GM23338 (cell line): ENCODE data around the gene ABR. TPM values are rescaled to one million over a fixed set of nuclear protein-coding genes. Genes with fewer than 3 reads are reported as not detected.

Source experiments
- ATAC-seq: fragments of 200-7000 bp; cut with Tn5 transposase; 3 replicates; pipeline ENCODE4 v1.9.1; 2020
- DNase-seq: peaks from one replicate; pipeline ENCODE4 v3.0.0-alpha.2; 2015; ENCODE audit warnings: low spot score
- H2AFZ ChIP-seq: fragments of 200-600 bp; sonication (generic); 2 replicates; pipeline ENCODE4 v1.8.0; 2016; ENCODE audit warnings: antibody characterized with exemption, mild to moderate bottlenecking, moderate library complexity
- H3F3A ChIP-seq: fragments of 200-600 bp; sonication (generic); replicated peaks from 2 replicates; pipeline ENCODE4 v1.8.0; 2017; ENCODE audit warnings: antibody characterized with exemption, mixed run types, low read depth
- H3K27ac ChIP-seq: fragments of 200-600 bp; sonication (generic); 2 replicates; pipeline ENCODE4 v1.6.1; 2016; ENCODE audit warnings: low read depth
- H3K27me3 ChIP-seq: fragments of 200-600 bp; sonication (generic); 2 replicates; pipeline ENCODE4 v1.8.0; 2016; ENCODE audit warnings: mild to moderate bottlenecking, mixed run types, moderate library complexity; ENCODE audit not compliant: insufficient read depth
- H3K36me3 ChIP-seq: fragments of 200-600 bp; sonication (generic); 2 replicates; pipeline ENCODE4 v1.8.0; 2016; ENCODE audit warnings: mild to moderate bottlenecking; ENCODE audit not compliant: insufficient read depth
- H3K4me1 ChIP-seq: fragments of 200-600 bp; sonication (generic); 2 replicates; pipeline ENCODE4 v1.8.0; 2016; ENCODE audit warnings: mild to moderate bottlenecking, moderate library complexity; ENCODE audit not compliant: insufficient read depth
- H3K4me2 ChIP-seq: fragments of 200-600 bp; sonication (generic); 2 replicates; pipeline ENCODE4 v1.7.1; 2017; ENCODE audit warnings: mixed run types
- H3K4me3 ChIP-seq: fragments of 200-600 bp; sonication (generic); 2 replicates; pipeline ENCODE4 v1.6.1; 2016; ENCODE audit warnings: mixed run types
- H3K79me2 ChIP-seq: fragments of 200-600 bp; sonication (generic); replicated peaks from 2 replicates; pipeline ENCODE4 v1.8.0; 2017; ENCODE audit warnings: mild to moderate bottlenecking; ENCODE audit not compliant: insufficient read depth
- H3K9me2 ChIP-seq: fragments of 200-600 bp; sonication (generic); 2 replicates; pipeline ENCODE4 v1.8.0; 2017; ENCODE audit not compliant: insufficient read depth
- H4K20me1 ChIP-seq: fragments of 200-600 bp; sonication (generic); replicated peaks from 2 replicates; pipeline ENCODE4 v1.8.0; 2017; ENCODE audit warnings: mild to moderate bottlenecking; ENCODE audit not compliant: insufficient read depth
- H3K27ac Mint-ChIP-seq: 2 replicates; pipeline ENCODE4 v1.8.0; 2020; ENCODE audit warnings: inconsistent platforms, mild to moderate bottlenecking, moderate library complexity, mixed read lengths
- H3K27me3 Mint-ChIP-seq: 3 replicates; pipeline ENCODE4 v1.8.0; 2022; ENCODE audit warnings: low read depth, mild to moderate bottlenecking, moderate library complexity, mixed read lengths, inconsistent platforms; ENCODE audit not compliant: insufficient read depth, poor library complexity
- H3K36me3 Mint-ChIP-seq: 3 replicates; pipeline ENCODE4 v1.8.0; 2021; ENCODE audit warnings: low read depth, mild to moderate bottlenecking, inconsistent platforms, moderate library complexity, mixed read lengths
- H3K4me1 Mint-ChIP-seq: 3 replicates; pipeline ENCODE4 v1.8.0; 2020; ENCODE audit warnings: mild to moderate bottlenecking, inconsistent platforms, mixed read lengths
- H3K4me3 Mint-ChIP-seq: 3 replicates; pipeline ENCODE4 v1.8.0; 2021; ENCODE audit warnings: moderate library complexity, mild to moderate bottlenecking, inconsistent platforms, mixed read lengths
- H3K9me3 Mint-ChIP-seq: 3 replicates; pipeline ENCODE4 v1.8.0; 2020; ENCODE audit warnings: moderate library complexity, mild to moderate bottlenecking, inconsistent platforms, mixed read lengths
- CTCF ChIP-seq, 2 experiments: fragments of 200-600 bp in 1 of 2; sonication (generic) in 1 of 2; conservative IDR thresholded peaks; 2 replicates each; pipeline versions ENCODE4 v1.5.1 to v1.6.1; 2016 to 2017; ENCODE audit warnings: antibody characterized with exemption in 2 of 2, low read depth in 2 of 2, mild to moderate bottlenecking in 2 of 2, moderate library complexity in 1 of 2
- ETS1 ChIP-seq: IDR thresholded peaks from 2 replicates; pipeline ENCODE4 v1.6.1; 2016; ENCODE audit warnings: antibody characterized with exemption
- EZH2 ChIP-seq: fragments of 200-600 bp; sonication (generic); IDR thresholded peaks from one replicate; pipeline ENCODE4 v1.8.0; 2017; ENCODE audit warnings: antibody characterized with exemption, mild to moderate bottlenecking, low read depth; ENCODE audit not compliant: unreplicated experiment
- EZH2phosphoT487 ChIP-seq: fragments of 200-600 bp; sonication (generic); IDR thresholded peaks from one replicate; pipeline ENCODE4 v1.8.1; 2018; ENCODE audit warnings: antibody characterized with exemption; ENCODE audit not compliant: unreplicated experiment
- JUNB ChIP-seq: IDR thresholded peaks from one replicate; pipeline ENCODE4 v1.6.1; 2016; ENCODE audit warnings: antibody characterized with exemption; ENCODE audit not compliant: unreplicated experiment
- NANOG ChIP-seq: IDR thresholded peaks from 2 replicates; pipeline ENCODE4 v1.6.1; 2016; ENCODE audit warnings: antibody characterized with exemption, borderline replicate concordance
- ZNF331 ChIP-seq: fragments of 250-450 bp; sonication (Bioruptor Pico); IDR thresholded peaks from 2 replicates; pipeline ENCODE4 v1.5.0; 2020; ENCODE audit warnings: low read depth, mild to moderate bottlenecking, moderate library complexity
- ZNF462 ChIP-seq: fragments of 250-450 bp; sonication (Bioruptor Pico); IDR thresholded peaks from 2 replicates; pipeline ENCODE4 v1.5.0; 2020; ENCODE audit warnings: mild to moderate bottlenecking, moderate library complexity
- polyA plus RNA-seq: library from polyadenylated mRNA; unstranded; fragments of >200 nt; fragmentation: Nextera tagmentation; extraction: Ambion mirVana; gene quantifications from 2 replicates; pipeline ENCODE4 v1.2.1, GENCODE V29; 2016
- total RNA-seq: library from RNA; depleted of rRNA; stranded (reverse); fragments of >200 nt; shearing (Covaris generic); gene quantifications from 2 replicates; pipeline ENCODE4 v1.2.3, GENCODE V29; 2014

ABR gene
- total and polyA plus RNA-seq, 2 experiments from 2014 or later = 15.0 to 27.7 TPM

GRCh38 chr17:964876-965275, 214.9 kb downstream of the ABR start:
- peaks cover 43% of the 10 kb centered on the region for H4K20me1 ChIP-seq
- Mint-ChIP-seq H3K27ac (peak overlapping the region; percentile 87), H3K9me3 (no peaks in the 10 kb centered on the region), H3K36me3 (peaks cover 16% of the 10 kb centered on the region), H3K4me3 (no peak overlapping the region; the same call in 2 of the 3 replicates), H3K4me1 (peaks cover 61% of the 10 kb centered on the region), H3K27me3 (peaks cover 16% of the 10 kb centered on the region)
- no peak overlapping the region; the same call in 1 of the 2 replicates for H3K4me3 ChIP-seq
- peak overlapping the region; percentile 69 for H3K4me2 ChIP-seq
- H3F3A ChIP-seq = peaks cover 21% of the 10 kb centered on the region; the same call in 1 of the 2 replicates
- H3K36me3 ChIP-seq = no peaks in the 10 kb centered on the region
- peaks cover 100% of the 10 kb centered on the region for H3K79me2 ChIP-seq
- H3K9me2 ChIP-seq = no peaks in the 10 kb centered on the region
- no peak for TF ChIP-seq ZNF331 (CRISPR knock-in tag)
- TF ChIP-seq CTCF (conservative IDR thresholded peaks at IDR 0.05; ENCODE audit: low read depth in 2 of 2) = no peak
- no peak for TF ChIP-seq EZH2
- no peak for TF ChIP-seq NANOG
- no peak for TF ChIP-seq EZH2phosphoT487
- no peaks in the 10 kb centered on the region for H3K27me3 ChIP-seq
- DNase-seq (no peak), ATAC-seq (peak; percentile 35)
- peak overlapping the region; percentile 65 for H3K27ac ChIP-seq
- no peak overlapping the region for H2AFZ ChIP-seq
- peaks cover 63% of the 10 kb centered on the region for H3K4me1 ChIP-seq

DNA sequence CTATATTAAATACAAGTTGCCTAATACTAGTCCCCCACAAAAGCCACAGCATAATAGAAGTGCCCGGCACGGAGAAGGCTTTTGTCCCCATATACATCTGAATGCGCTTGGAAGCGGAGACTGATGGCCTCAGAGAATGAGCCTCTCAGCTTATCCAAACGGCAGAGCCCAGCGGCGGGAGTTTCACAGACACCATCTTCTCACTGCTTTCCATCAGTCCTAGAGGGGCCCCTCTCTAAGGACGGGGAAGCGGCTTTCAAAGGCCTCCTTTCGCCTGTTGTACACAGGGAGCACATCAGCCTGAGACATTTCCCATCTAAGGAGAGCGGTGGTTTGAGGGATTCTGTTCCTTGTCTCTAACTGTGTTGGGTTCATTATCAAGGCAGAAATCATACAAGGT, 217.1 kb downstream of the ABR start:
- Mint-ChIP-seq H3K4me1 (peaks cover 52% of the 10 kb centered on the region), H3K27ac (peak overlapping the region; percentile 93), H3K9me3 (no peaks in the 10 kb centered on the region), H3K36me3 (peaks cover 14% of the 10 kb centered on the region), H3K4me3 (peak overlapping the region; percentile 58), H3K27me3 (peaks cover 13% of the 10 kb centered on the region)
- Histone ChIP-seq H3K4me2 (peak overlapping the region; percentile 28), H2AFZ (no peak overlapping the region), H3K27ac (peak overlapping the region; percentile 93), H3F3A (peaks cover 14% of the 10 kb centered on the region; the same call in 1 of the 2 replicates), H3K4me1 (peaks cover 49% of the 10 kb centered on the region), H3K79me2 (peaks cover 100% of the 10 kb centered on the region), H3K9me2 (no peaks in the 10 kb centered on the region), H3K4me3 (peak overlapping the region; percentile 15; the same call in 1 of the 2 replicates), H3K27me3 (no peaks in the 10 kb centered on the region), H4K20me1 (peaks cover 34% of the 10 kb centered on the region), H3K36me3 (no peaks in the 10 kb centered on the region; the same call in 1 of the 2 replicates)
- peak; percentile 89 for ATAC-seq
- peak; percentile 89 for DNase-seq
- TF ChIP-seq ZNF331 (CRISPR knock-in tag) (no peak), ETS1 (no peak), EZH2 (no peak), EZH2phosphoT487 (no peak), ZNF462 (CRISPR knock-in tag) (no peak), NANOG (no peak), CTCF (conservative IDR thresholded peaks at IDR 0.05; ENCODE audit: low read depth in 2 of 2) (no peak), JUNB (no peak)
